HepG2 (cell line): ENCODE measurements around the gene AKAP14. TPM values are rescaled to one million over a fixed set of nuclear protein-coding genes. Genes with fewer than 3 reads are reported as not detected.
"Not testable (repeated sequence)": the region's sequence is repeated elsewhere in the genome, so short reads cannot be mapped to it uniquely, and the experiment has no call there.

ENCODE experiments used
- ATAC-seq: fragments of 200-7000 bp; cut with Tn5 transposase; 3 replicates; pipeline ENCODE4 v1.9.1; 2020; ENCODE audit warnings: mild to moderate bottlenecking, moderate library complexity
- BruUV-seq: library from RNA; stranded (reverse); fragments of 400-500 nt; replicated peaks from 2 replicates; lab custom pipeline; 2021; lab: Mats Ljungman, UMichigan
- CTCF ChIA-PET: fragments of 300-600 bp; formaldehyde crosslinking; extraction: SDS; loops from one replicate; lab custom pipeline; 2021; ENCODE audit warnings: low total read pairs, inconsistent platforms, low intra/inter-chr PET ratio; lab: Yijun Ruan, JAX
- POLR2A ChIA-PET: fragments of 350-600 bp; sonication (Branson Sonifier 250); formaldehyde crosslinking; loops from one replicate; lab custom pipeline; 2020; ENCODE audit warnings: antibody characterized with exemption, inconsistent platforms; lab: Yijun Ruan, JAX
- DNase-seq: peaks from one replicate; pipeline ENCODE4 v3.0.0-alpha.2; 2015; ENCODE audit warnings: low spot score
- FAIRE-seq: peaks from 3 replicates; lab custom pipeline; 2011; peaks lifted over from hg19 to GRCh38; lab: Jason Lieb, UNC
- H2AFZ ChIP-seq: one replicate; pipeline ENCODE4 v1.6.1; 2011; ENCODE audit warnings: low read length, inconsistent platforms
- H3K27ac ChIP-seq: fragments of 300-600 bp; 3 replicates; pipeline ENCODE4 v1.8.0; 2011; ENCODE audit warnings: mixed run types, mild to moderate bottlenecking, mixed read lengths, low read length, inconsistent platforms; ENCODE audit not compliant: insufficient read depth; ENCODE audit errors: extremely low read length
- H3K27me3 ChIP-seq, 2 experiments: fragments of 200-600 bp in 1 of 2; 2 replicates in 1 of 2; 3 replicates in 1 of 2; pipeline versions ENCODE4 v1.6.0 to v1.8.0; 2011; ENCODE audit warnings: low read length in 2 of 2, mild to moderate bottlenecking in 2 of 2, moderate library complexity in 2 of 2, inconsistent platforms in 1 of 2; ENCODE audit not compliant: insufficient read depth in 2 of 2, control insufficient read depth in 1 of 2
- H3K36me3 ChIP-seq, 2 experiments: fragments of 200-600 bp in 1 of 2; replicated peaks in 1 of 2; 2 replicates in 1 of 2; 3 replicates in 1 of 2; pipeline versions ENCODE4 v1.5.1 to v1.8.0; 2011; ENCODE audit warnings: low read length in 2 of 2, inconsistent platforms in 1 of 2; ENCODE audit not compliant: insufficient read depth in 2 of 2, control insufficient read depth in 1 of 2
- H3K4me1 ChIP-seq: 2 replicates; pipeline ENCODE4 v1.5.1; 2012; ENCODE audit warnings: low read length, inconsistent platforms; ENCODE audit not compliant: insufficient read depth
- H3K4me2 ChIP-seq: 2 replicates; pipeline ENCODE4 v1.6.0; 2011; ENCODE audit warnings: low read depth, low read length, inconsistent platforms
- H3K4me3 ChIP-seq, 3 experiments: fragments of 200-600 bp in 1 of 3; sonication (generic), shearing (Covaris generic) in 1 of 3; replicated peaks in 1 of 3; 2 replicates each; pipeline ENCODE4 v1.5.1; 2011 to 2016; ENCODE audit warnings: low read length in 3 of 3, inconsistent platforms in 2 of 3, low read depth in 2 of 3, mild to moderate bottlenecking in 2 of 3, control low read depth in 1 of 3, mixed read lengths in 1 of 3; ENCODE audit not compliant: insufficient read depth in 1 of 3
- H3K79me2 ChIP-seq: one replicate; pipeline ENCODE4 v1.6.1; 2011; ENCODE audit warnings: low read length, inconsistent platforms; ENCODE audit not compliant: insufficient read depth
- H3K9ac ChIP-seq: 2 replicates; pipeline ENCODE4 v1.6.0; 2011; ENCODE audit warnings: mild to moderate bottlenecking, low read depth, low read length, inconsistent platforms; ENCODE audit not compliant: insufficient read depth
- H3K9me3 ChIP-seq: 2 replicates; pipeline ENCODE4 v1.5.1; 2012; ENCODE audit warnings: mild to moderate bottlenecking, low read length
- H4K20me1 ChIP-seq: 2 replicates; pipeline ENCODE4 v1.6.0; 2011; ENCODE audit warnings: inconsistent platforms, mild to moderate bottlenecking, low read length, moderate library complexity; ENCODE audit not compliant: insufficient read depth
- CEBPB ChIP-seq: IDR thresholded peaks from 2 replicates; pipeline ENCODE4 v1.6.1; 2011; ENCODE audit warnings: low read depth, low read length, improper control_type of control experiment, borderline replicate concordance
- CEBPG ChIP-seq: IDR thresholded peaks from 2 replicates; pipeline ENCODE4 v1.6.1; 2016
- ZNF446 ChIP-seq: sonication (generic); formaldehyde crosslinking; IDR thresholded peaks from 2 replicates; pipeline ENCODE4 v1.5.0; 2020; ENCODE audit warnings: mild to moderate bottlenecking, missing genetic modification reagents
- WGBS: methylation state at CpG from one replicate; pipeline ENCODE4 v1.1.6; 2017; ENCODE audit warnings: low lambda C conversion rate; 5-methylcytosine and 5-hydroxymethylcytosine counted together
- in situ Hi-C: cut with HindIII; loops from 2 replicates; pipeline ENCODE4 v1.10.0; 2017; ENCODE audit warnings: low pct_unique_long_range_greater_than_20kb; ENCODE audit not compliant: extremely low pct_ligation_motif_present
- intact Hi-C: fragments of 100-400 bp; cut with micrococcal nuclease; formaldehyde crosslinking; loops from one replicate; pipeline ENCODE4 v1.10.0; 2022; ENCODE audit not compliant: unreplicated experiment
- polyA plus RNA-seq, 8 experiments: library from polyadenylated mRNA; depleted of rRNA in 3 of 8; stranded (reverse) in 7 of 8; unstranded in 1 of 8; fragments of >200 nt; fragmentation: Illumina TruSeq in 4 of 8; extraction: Trizol in 4 of 8; gene quantifications; 2 replicates each; pipeline versions ENCODE4 v1.2.1 to v1.2.3, GENCODE V29; 2011 to 2016; ENCODE audit warnings: low read depth in 4 of 8, missing spikeins in 1 of 8, mixed read lengths in 1 of 8; ENCODE audit not compliant: insufficient read depth in 1 of 8
- total RNA-seq, 5 experiments: library from RNA; depleted of rRNA; stranded (reverse); fragments of >200 nt; fragmentation: Illumina TruSeq; extraction: Trizol; gene quantifications; 2 replicates each; pipeline ENCODE4 v1.2.3, GENCODE V29; 2016; ENCODE audit warnings: low read depth in 1 of 5

The AKAP14 gene
- total and polyA plus RNA-seq, 2 of the 13 experiments (the other 11 are each of a cell fraction or from before 2014, with no cell fraction given): 0.20 to 1.7 TPM

DNA sequence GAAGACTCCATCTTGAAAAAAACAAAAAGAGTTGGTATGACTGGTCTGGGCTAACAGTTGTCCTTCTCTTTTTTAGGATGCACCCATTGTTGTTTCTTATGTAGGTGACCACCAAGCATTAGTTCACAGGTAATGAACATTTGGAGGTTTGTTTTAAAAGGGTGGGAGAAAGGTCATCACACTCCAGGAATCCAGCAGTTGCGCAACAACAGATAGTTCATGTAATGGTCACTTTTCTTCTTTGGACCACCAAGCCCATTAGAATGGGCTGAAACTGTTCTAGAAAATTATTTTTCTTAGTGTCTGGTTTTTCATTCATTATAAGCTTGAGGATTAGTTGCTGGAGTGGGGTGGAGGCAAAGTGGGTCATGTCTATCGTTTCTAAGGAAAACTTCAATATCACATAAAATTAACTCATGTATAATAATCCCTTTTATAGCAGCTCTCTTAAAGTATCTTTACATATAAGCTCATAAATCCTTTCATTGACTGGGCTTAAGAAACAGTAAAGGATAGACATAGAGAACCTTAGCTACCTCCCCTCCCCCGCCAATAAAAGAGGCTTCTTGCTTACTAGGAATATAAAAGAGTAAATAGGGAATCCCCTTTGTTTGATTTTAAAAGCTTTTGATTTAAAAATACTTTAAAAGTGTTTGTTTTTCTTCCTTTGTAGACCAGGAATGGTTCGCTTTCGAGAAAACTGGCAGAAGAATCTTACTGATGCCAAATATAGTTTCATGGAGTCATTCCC lies 24.3 kb downstream of the AKAP14 start:
- Histone ChIP-seq H2AFZ (no peak overlapping the region), H3K27ac (no peak overlapping the region), H3K4me2 (no peak overlapping the region), H3K36me3 (no peaks in the 10 kb centered on the region), H3K79me2 (no peaks in the 10 kb centered on the region), H3K4me1 (no peaks in the 10 kb centered on the region), H3K9ac (no peak overlapping the region), H3K27me3 (no peaks in the 10 kb centered on the region), H3K9me3 (no peaks in the 10 kb centered on the region), H3K4me3 (no peak overlapping the region), H4K20me1 (no peaks in the 10 kb centered on the region)
- intact Hi-C loops: no loop called here
- TF ChIP-seq CEBPB: peak; percentile 82
- TF ChIP-seq ZNF446 (CRISPR knock-in tag): no peak
- TF ChIP-seq CEBPG (CRISPR knock-in tag): peak; percentile 50
- ChIA-PET CTCF (no interaction called here), POLR2A (no interaction called here)
- no TSS peak for BruUV-seq
- in situ Hi-C loops: no loop called here
- 96% methylated on average over 5 of the region's 5 CpGs for WGBS
- DNase-seq: no peak
- ATAC-seq: no peak
- no peak for FAIRE-seq

DNA sequence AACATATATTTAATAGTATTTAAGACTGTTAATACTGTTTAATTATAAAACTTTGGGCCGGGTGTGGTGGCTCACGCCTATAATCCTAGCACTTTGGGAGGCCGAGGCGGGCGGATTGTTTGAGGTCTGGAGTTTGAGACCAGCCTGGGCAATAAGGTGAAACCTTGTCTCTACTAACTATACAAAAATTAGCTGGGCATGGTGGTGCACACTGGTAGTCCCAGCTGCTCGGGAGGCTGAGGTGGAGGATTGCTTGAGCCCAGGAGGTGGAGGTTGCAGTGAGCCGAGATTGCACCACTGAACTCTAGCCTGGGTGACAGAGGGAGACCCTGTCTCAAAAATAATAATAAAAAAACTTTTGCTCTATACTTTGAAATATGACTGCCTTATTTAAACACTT lies 26.7 kb downstream of the AKAP14 start:
- FAIRE-seq, H3K27ac ChIP-seq, POLR2A ChIA-PET, CTCF ChIA-PET, H4K20me1 ChIP-seq, intact Hi-C loops, ATAC-seq, H3K4me2 ChIP-seq, H3K79me2 ChIP-seq, H3K9me3 ChIP-seq, H3K9ac ChIP-seq, in situ Hi-C loops, H3K4me1 ChIP-seq, H2AFZ ChIP-seq, BruUV-seq, H3K27me3 ChIP-seq, H3K4me3 ChIP-seq, H3K36me3 ChIP-seq, DNase-seq: not testable (repeated sequence)
- WGBS: 98% methylated on average over 7 of the region's 7 CpGs
